HG03139 (cell line): ENCODE results near the gene KRTAP9-7.
"Not testable (repeated sequence)": the region's sequence is repeated elsewhere in the genome, so short reads cannot be mapped to it uniquely, and the experiment has no call there.

ENCODE experiments used
- ATAC-seq: cut with Tn5 transposase; IDR thresholded peaks from one replicate; pipeline ENCODE4 v1.9.1; 2021; ENCODE audit not compliant: unreplicated experiment

The KRTAP9-7 gene, protein sequence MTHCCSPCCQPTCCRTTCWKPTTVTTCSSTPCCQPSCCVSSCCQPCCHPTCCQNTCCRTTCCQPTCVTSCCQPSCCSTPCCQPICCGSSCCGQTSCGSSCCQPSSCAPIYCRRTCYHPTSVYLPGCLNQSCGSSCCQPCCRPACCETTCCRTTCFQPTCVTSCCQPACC

DNA sequence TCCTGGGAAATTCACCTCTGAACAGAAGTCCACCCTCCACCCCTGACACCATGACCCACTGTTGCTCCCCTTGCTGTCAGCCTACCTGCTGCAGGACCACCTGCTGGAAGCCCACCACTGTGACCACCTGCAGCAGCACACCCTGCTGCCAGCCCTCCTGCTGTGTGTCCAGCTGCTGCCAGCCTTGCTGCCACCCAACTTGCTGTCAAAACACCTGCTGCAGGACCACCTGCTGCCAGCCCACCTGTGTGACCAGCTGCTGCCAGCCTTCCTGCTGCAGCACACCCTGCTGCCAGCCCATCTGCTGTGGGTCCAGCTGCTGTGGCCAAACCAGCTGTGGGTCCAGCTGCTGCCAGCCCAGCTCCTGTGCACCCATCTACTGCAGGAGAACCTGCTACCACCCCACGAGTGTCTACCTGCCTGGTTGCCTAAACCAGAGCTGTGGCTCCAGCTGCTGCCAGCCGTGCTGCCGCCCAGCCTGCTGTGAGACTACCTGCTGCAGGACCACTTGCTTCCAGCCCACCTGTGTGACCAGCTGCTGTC is at the start of gene KRTAP9-7:
TSS of gene KRTAP9-7 (plus strand) at position 51 of the 543 bp plus-strand sequence. CDS start at position 51, 0 bp downstream.
- ATAC-seq, result not testable (repeated sequence)

DNA sequence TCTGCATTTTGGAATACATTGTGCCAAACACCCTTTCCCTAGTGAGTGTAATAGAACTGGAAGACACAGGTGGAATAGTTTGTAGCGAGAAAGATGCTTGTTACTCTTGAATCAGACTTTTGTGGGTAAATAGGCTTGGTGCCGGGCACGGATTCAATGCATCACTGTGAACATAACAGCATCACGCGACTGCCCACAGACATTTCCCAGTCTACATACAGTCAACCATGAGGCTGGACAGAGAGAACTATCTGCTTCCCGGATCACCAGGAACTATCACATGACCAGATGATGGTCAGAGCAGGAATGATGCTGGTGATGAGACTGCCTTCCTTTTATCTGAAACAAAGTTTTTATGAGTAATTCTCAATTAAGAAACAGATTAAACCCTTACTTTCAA is 49.4 kb upstream of the KRTAP9-7 start:
- no peak for ATAC-seq

DNA sequence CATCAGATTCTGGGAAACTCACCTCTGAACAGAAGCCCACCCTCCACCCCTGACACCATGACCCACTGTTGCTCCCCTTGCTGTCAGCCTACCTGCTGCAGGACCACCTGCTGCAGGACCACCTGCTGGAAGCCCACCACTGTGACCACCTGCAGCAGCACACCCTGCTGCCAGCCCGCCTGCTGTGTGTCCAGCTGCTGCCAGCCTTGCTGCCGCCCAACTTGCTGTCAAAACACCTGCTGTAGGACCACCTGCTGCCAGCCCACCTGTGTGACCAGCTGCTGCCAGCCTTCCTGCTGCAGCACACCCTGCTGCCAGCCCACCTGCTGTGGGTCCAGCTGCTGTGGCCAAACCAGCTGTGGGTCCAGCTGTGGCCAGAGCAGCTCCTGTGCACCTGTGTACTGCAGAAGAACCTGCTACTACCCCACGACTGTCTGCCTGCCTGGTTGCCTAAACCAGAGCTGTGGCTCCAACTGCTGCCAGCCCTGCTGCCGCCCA is 48.9 kb upstream of the KRTAP9-7 start, which contains the start of gene KRTAP9-2:
TSS of gene KRTAP9-2 (plus strand) at position 51 of the 498 bp plus-strand sequence. CDS start at position 58, 7 bp downstream.
- ATAC-seq, result not testable (repeated sequence)

DNA sequence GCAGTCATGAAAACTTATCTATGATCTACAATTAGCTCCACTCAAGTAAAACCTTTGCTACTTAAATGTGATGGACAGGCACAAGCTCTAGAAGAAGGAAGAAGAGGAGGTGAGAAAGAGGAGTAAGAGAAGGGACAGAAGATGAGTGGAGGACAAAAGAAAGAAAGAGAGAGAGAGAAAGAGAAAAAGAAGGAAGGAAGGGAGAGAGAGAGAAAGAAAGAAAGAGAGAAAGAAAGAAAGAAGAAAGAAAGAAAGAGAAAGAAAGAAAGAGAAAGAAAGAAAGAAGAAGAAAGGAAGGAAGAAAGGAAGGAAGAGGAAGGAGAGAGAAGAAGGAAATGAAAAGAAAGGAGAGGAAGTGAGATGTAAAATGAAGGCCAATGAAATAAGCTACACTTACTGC is 45.4 kb upstream of the KRTAP9-7 start:
- ATAC-seq, result no peak

DNA sequence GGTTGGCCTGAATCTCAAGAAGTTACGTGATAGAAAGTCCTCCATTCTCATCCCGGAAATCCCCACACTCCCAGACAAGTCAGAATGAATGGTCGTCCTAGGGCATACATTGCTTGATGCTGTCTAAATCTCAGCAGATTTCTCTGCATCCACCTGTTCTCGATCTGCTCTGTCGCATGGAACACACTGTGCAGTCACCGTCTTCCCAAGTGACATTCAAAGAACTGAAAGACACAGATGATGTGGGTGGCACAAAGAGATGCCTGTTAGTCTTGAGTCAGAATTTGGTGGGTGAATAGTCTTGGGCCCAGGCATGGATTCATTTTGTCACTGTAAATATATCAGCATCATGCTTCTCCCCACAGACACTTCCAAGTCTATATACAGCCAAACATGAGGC is 43.8 kb upstream of the KRTAP9-7 start:
- no peak for ATAC-seq

DNA sequence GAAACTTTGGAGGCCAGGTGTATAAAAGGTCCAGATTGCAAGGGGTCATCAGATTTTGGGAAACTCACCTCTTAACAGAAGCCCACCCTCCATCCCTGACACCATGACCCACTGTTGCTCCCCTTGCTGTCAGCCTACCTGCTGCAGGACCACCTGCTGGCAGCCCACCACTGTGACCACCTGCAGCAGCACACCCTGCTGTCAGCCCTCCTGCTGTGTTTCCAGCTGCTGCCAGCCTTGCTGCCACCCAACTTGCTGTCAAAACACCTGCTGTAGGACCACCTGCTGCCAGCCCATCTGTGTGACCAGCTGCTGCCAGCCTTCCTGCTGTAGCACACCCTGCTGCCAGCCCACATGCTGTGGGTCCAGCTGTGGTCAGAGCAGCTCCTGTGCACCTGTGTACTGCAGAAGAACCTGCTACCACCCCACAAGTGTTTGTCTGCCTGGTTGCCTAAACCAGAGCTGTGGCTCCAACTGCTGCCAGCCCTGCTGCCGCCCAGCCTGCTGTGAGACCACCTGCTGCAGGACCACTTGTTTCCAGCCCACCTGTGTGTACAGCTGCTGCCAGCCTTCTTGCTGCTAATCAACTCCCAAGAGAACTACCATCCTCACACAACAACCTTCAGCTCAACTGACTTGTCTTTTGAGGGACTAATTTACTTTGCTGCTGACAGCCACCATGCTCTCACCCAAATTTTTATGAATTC is 42.9 kb upstream of the KRTAP9-7 start, which contains the start of gene KRTAP9-3:
TSS of gene KRTAP9-3 (plus strand) at position 51 of the 707 bp plus-strand sequence. CDS start at position 104, 53 bp downstream.
- not testable (repeated sequence) for ATAC-seq

DNA sequence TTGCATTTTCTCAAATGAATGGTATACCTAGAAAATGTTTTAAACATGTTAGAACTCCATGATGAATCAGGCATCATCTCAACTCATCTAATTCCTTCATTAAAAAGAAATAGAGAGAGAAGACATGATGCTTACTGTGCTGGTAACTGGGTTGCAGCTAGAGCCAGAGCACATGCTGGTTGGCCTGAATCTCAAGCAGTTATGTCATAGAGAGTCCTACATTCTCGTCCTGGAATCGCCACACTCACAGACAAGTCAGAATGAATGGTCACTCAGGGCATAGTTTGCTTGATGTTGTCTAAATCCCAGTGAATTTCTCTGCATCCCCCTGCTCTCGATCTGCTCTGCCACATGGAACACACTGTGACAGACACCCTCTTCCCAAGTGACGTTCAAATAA is 38.4 kb upstream of the KRTAP9-7 start:
- not testable (repeated sequence) for ATAC-seq

DNA sequence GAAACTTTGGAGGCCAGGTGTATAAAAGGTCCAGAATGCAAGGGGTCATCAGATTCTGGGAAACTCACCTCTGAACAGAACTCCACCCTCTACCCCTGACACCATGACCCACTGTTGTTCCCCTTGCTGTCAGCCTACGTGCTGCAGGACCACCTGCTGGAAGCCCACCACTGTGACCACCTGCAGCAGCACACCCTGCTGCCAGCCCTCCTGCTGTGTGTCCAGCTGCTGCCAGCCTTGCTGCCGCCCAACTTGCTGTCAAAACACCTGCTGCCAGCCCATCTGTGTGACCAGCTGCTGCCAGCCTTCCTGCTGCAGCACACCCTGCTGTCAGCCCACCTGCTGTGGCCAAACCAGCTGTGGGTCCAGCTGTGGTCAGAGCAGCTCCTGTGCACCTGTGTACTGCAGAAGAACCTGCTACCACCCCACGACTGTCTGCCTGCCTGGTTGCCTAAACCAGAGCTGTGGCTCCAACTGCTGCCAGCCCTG is 37.5 kb upstream of the KRTAP9-7 start, which contains the start of gene KRTAP9-8:
TSS of gene KRTAP9-8 (plus strand) at position 51 of the 489 bp plus-strand sequence. CDS start at position 104, 53 bp downstream.
- ATAC-seq, result not testable (repeated sequence)

DNA sequence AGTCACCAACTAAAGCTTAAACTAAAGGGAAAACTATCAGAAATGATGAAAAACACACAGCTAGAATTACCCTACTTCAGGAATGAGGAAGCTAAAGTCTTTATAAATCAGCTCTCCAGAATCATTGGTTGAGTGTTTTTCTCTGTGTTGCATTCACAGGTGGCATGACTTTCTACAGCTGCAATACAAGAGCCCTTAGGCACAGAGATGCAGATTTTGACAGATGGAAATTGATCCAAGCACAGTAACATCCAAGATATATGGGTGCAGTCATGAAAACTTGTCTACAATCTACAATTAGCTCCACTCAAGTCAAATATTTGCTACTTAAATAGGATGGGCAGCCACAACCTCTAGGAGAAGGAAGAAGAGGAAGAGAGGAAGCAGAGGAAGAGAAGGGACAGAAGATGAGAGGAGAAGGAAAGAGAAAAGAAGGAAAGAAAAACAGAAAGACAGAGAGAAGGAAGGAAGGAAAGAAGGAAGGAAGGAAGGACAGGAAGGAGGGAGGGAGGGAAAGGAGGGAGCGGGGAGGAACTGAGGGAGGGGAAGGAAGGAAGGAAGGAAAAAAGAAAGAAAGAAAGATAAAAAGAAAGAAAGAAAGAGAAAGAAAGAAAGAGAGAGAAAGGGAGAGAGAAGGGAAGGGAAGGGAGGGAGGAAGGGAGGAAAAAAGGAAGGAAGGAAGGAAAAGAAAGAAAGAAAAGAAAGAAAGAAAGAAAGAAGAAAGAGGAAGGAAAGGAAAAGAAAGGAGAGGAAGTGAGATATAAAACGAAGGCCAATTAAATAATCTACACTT is 28.3 kb upstream of the KRTAP9-7 start:
- ATAC-seq, result not testable (repeated sequence)

DNA sequence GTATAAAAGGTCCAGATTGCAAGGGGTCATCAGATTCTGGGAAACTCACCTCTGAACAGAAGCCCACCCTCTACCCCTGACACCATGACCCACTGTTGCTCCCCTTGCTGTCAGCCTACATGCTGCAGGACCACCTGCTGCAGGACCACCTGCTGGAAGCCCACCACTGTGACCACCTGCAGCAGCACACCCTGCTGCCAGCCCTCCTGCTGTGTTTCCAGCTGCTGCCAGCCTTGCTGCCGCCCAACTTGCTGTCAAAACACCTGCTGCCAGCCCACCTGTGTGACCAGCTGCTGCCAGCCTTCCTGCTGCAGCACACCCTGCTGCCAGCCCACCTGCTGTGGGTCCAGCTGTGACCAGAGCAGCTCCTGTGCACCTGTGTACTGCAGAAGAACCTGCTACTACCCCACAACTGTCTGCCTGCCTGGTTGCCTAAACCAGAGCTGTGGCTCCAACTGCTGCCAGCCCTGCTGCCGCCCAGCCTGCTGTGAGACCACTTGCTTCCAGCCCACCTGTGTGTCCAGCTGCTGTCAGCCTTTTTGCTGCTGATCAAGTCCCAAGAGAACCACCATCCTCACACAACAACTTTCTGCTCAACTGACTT is 25.8 kb upstream of the KRTAP9-7 start, which contains the start of gene KRTAP9-4:
TSS of gene KRTAP9-4 (plus strand) at position 51 of the 604 bp plus-strand sequence. CDS start at position 85, 34 bp downstream.
- ATAC-seq, result not testable (repeated sequence)

DNA sequence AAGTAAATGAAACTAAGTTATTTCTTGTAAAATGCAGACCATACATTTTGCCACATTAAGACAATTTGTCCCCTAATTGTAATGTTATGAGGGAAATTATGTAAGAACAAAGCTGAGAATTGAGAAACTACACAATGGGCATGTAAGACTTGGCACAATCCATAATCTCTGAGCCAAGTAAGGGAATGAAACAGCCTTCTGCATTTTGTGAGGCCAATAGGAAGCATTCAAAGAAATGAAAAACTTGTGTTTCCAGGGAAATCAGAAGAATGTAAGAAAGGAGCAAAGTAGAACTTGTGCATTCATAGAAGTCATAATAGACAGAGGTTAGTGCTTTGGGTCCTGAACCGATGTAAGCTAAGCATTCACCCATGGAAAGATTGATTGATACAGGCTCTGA is 24.2 kb upstream of the KRTAP9-7 start:
- no peak for ATAC-seq

DNA sequence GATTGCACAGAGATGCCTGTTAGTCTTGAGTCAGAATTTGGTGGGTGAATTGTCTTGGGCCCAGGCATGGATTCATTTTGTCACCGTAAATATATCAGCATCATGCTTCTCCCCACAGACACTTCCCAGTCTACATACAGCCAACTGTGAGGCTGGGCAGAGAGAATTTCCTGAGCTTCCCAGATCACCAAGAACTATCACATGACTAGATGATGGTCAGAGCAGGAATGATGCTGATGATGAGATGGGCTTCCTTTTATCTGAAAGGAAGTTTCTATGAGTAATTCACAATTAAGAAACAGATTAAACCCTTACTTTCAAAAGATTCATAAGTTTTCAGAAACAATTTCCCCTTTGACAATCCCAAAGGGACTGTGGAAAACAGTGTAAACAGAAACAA is 20.6 kb upstream of the KRTAP9-7 start:
- no peak for ATAC-seq

DNA sequence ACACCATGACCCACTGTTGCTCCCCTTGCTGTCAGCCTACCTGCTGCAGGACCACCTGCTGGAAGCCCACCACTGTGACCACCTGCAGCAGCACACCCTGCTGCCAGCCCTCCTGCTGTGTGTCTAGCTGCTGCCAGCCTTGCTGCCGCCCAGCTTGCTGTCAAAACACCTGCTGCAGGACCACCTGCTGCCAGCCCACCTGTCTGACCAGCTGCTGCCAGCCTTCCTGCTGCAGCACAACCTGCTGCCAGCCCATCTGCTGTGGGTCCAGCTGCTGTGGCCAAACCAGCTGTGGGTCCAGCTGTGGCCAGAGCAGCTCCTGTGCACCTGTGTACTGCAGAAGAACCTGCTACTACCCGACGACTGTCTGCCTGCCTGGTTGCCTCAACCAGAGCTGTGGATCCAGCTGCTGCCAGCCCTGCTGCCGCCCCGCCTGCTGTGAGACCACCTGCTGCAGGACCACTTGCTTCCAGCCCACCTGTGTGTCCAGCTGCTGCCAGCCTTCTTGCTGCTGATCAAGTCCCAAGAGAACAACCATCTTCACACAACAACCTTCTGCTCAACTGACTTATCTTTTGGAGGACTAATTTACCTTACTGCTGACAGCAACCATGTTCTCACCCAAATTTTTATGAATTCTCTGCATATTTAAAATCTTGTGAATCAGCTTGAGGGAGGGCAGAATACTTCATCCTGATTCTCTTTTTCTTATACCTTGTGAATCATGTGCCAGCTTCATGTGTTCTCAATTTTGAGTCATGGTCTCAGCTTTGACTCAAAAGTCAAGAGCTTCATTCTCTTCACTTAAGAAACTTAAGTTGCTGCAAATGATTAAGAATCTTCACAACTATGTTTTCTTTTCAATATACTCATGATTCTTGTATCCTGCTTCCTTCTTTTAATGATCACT is 19.9 kb upstream of the KRTAP9-7 start, which contains the start of gene KRTAP9-9:
TSS of gene KRTAP9-9 (plus strand) at position 4 of the 910 bp plus-strand sequence.
- ATAC-seq, result not testable (repeated sequence)

DNA sequence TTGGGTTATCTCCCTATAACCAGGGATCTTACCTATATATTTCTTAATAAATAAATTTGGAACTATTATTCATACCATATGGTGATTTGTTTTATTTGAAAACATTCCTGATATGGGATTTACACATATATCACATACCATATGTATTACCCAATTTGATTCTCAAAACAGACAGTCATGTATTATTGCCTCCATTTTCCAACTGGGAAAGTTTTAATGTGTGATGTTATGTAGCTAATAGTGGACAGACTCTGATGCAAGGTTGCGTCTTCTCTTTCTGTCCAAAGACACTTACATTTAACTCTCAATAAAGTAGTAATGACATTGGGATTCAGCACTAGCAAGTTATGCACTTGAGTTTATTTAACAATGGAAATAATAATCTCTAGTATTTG is 19.2 kb upstream of the KRTAP9-7 start:
- ATAC-seq, result no peak

DNA sequence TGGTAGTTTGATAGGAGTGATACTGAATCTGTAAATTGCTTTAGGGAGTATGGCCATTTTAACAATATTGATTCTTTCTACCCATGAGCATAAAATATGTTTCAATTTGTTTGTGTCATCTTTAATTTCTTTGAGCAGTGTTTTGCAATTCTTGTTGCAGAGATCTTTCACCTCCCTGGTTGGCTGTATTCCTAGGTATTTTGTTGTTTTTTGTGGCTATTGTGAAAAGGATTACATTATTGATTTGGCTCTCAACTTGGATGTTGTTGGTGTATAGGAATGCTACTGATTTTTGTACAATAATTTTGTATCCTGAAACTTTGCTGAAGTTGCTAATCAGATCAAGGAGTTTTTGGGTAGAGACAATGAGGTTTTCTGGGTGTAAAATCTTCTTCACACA is 17.1 kb upstream of the KRTAP9-7 start:
- no peak for ATAC-seq

DNA sequence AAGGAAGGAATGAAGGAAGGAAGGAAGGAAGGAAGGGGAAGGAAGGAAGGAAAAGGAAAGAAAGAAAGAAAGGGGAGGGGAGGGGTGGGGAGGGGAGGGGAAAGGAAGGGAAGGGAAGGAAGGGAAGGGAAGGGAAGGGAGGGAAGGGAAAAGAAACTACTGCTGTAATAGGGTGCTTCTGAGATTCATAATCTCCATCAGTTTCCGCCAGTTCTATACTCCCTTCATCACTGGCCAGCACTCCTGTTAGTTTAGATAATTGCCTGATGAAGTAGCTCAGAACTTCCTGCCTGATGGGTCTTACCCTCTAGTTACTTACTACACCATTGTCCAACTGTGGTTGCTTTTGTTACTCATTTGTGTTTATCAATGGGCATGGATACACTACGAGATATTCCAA is 12.3 kb upstream of the KRTAP9-7 start:
- ATAC-seq, result no peak

DNA sequence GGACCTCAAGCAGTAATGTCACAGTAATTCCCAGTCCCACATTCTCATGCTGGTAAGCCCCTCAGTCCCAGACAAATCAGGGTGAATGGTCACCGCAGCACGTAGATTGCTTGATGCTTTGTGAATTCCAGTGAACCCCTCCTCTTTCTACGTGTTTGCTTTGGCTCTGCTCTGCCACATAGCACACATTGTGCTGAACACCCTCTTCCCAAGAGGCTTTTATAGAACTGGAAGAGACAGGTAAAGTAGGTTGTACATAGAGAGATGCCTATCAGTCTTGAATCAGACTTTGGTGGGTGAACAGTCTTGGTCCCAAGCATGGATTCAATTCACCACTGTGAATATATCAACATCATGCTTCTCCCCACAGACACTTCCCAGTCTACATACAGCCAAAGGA is 10.9 kb upstream of the KRTAP9-7 start:
- no peak for ATAC-seq

DNA sequence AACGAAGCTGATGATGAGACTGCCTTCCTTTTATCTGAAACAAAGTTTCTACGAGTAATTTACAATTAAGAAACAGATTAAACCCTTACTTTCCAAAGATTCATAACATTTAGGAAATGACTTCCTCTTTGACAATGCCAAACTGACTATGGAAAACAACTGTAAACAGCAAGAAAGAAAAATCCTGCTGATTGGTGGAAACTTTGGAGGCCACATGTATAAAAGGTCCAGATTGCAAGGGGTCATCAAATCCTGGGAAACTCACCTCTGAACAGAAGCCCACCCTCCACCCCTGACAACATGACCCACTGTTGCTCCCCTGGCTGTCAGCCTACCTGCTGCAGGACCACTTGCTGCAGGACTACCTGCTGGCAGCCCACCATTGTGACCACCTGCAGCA is 10.4 kb upstream of the KRTAP9-7 start, which contains the start of gene KRTAP9-6:
TSS of gene KRTAP9-6 (plus strand) at position 301 of the 400 bp plus-strand sequence. CDS start at position 301, 0 bp downstream.
- ATAC-seq, result no peak

DNA sequence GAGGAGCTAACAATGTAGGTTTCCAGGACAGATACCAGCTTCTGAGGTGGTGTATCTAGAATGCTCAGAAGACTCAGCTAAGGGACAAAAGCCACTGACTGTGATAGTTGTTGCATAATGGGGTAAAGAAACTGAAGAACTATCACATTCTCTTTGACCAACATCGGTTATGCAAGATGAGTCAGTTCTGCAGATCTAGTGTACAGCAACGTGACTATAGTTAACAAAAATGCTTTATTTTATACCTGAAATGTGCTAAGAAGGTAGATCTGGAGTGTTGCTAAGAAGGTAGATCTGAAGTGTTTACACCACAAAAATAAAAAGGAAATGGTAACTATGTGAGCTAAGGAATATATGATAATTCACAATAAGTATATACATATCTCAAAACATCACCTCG is 7.8 kb upstream of the KRTAP9-7 start:
- ATAC-seq, result no peak
